Prostate gland (tissue), 2 donors: ENCODE results near the gene OR10C1. TPM values are rescaled to one million over a fixed set of nuclear protein-coding genes. Genes with fewer than 3 reads are reported as not detected.

ENCODE experiments used
- DNase-seq: peaks from one replicate; pipeline ENCODE4 v3.0.0-alpha.2; 2019; ENCODE audit warnings: low spot score
- H3K27ac ChIP-seq, 2 donors: fragments of 200-600 bp; sonication (generic); 2 replicates each; pipeline ENCODE4 v1.5.1; 2017 to 2019
- H3K27me3 ChIP-seq: fragments of 200-600 bp; sonication (generic); replicated peaks from 2 replicates; pipeline ENCODE4 v1.5.1; 2019; ENCODE audit not compliant: insufficient read depth
- H3K36me3 ChIP-seq, 2 donors: fragments of 200-600 bp; sonication (generic); 1 replicate in 1 of 2; 2 replicates in 1 of 2; pipeline versions ENCODE4 v1.5.1 to v1.8.1; 2017 to 2019
- H3K4me1 ChIP-seq: fragments of 200-600 bp; sonication (generic); replicated peaks from 2 replicates; pipeline ENCODE4 v1.5.1; 2019
- H3K4me3 ChIP-seq, 2 donors: fragments of 200-600 bp; sonication (generic); 2 replicates each; pipeline ENCODE4 v1.5.1; 2017 to 2019
- H3K9me3 ChIP-seq: fragments of 200-600 bp; sonication (generic); 2 replicates; pipeline ENCODE4 v1.5.1; 2017
- POLR2A ChIP-seq: fragments of 450-650 bp; IDR thresholded peaks from one replicate; pipeline ENCODE4 v1.6.1; 2016; ENCODE audit warnings: antibody characterized with exemption, mild to moderate bottlenecking
- POLR2AphosphoS5 ChIP-seq: sonication (generic); formaldehyde crosslinking; IDR thresholded peaks from one replicate; pipeline ENCODE4 v1.6.1; 2017; ENCODE audit warnings: antibody characterized with exemption
- WGBS: methylation state at CpG from one replicate; pipeline ENCODE4 v1.1.5; 2018; 5-methylcytosine and 5-hydroxymethylcytosine counted together
- intact Hi-C: fragments of 100-400 bp; cut with DNase I; formaldehyde crosslinking; loops from one replicate; pipeline ENCODE4 v1.14.2; 2022
- total RNA-seq, 2 donors: library from RNA; depleted of rRNA; stranded (reverse); fragments of >200 nt; gene quantifications; one replicate each; pipeline ENCODE4 v1.1.0, GENCODE V29; 2016
- TF ChIP-seq, protein P1 (sequence below), 4 experiments: fragments of 200-600 bp in 2 of 4; fragments of 450-650 bp in 2 of 4; sonication (generic) in 2 of 4; IDR thresholded peaks; 1 replicate in 3 of 4; 2 replicates in 1 of 4; pipeline ENCODE4 v1.5.1; 2016 to 2019; ENCODE audit warnings: antibody characterized with exemption in 4 of 4, mild to moderate bottlenecking in 2 of 4, moderate library complexity in 2 of 4

The OR10C1 gene
- total RNA-seq, 2 donors from 2014 or later = not detected

DNA sequence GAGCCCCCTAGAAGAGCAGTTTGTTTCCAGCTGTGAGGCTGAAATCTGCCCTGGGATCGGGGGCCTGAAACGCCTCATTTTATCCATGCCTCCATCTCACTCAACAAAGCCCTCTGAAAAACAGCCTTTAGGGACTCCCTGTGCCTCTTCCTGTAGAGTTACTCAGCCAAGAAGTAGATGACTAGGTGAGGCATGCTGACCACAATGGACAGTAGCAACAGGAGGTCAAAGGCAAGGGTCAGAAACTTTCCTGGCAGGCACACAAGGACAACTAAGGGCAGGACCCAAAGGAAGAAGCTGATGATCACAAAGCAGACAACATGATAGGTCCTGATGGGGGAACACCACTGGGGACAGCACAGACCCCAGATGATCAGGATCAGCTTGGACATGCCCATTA, 35.9 kb downstream of the OR10C1 start:
- WGBS = 81% methylated on average over 2 of the region's 2 CpGs
- Histone ChIP-seq H3K9me3 (no peaks in the 10 kb centered on the region), H3K27me3 (no peaks in the 10 kb centered on the region), H3K4me3 (no peak overlapping the region), H3K36me3 (no peaks in the 10 kb centered on the region), H3K4me1 (no peaks in the 10 kb centered on the region), H3K27ac (no peak overlapping the region)
- no peak for TF ChIP-seq POLR2A
- TF ChIP-seq, protein P1, sequence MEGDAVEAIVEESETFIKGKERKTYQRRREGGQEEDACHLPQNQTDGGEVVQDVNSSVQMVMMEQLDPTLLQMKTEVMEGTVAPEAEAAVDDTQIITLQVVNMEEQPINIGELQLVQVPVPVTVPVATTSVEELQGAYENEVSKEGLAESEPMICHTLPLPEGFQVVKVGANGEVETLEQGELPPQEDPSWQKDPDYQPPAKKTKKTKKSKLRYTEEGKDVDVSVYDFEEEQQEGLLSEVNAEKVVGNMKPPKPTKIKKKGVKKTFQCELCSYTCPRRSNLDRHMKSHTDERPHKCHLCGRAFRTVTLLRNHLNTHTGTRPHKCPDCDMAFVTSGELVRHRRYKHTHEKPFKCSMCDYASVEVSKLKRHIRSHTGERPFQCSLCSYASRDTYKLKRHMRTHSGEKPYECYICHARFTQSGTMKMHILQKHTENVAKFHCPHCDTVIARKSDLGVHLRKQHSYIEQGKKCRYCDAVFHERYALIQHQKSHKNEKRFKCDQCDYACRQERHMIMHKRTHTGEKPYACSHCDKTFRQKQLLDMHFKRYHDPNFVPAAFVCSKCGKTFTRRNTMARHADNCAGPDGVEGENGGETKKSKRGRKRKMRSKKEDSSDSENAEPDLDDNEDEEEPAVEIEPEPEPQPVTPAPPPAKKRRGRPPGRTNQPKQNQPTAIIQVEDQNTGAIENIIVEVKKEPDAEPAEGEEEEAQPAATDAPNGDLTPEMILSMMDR (IDR thresholded peaks at IDR 0.05) = no peak
- DNase-seq = no peak
- intact Hi-C loops = no loop called here

DNA sequence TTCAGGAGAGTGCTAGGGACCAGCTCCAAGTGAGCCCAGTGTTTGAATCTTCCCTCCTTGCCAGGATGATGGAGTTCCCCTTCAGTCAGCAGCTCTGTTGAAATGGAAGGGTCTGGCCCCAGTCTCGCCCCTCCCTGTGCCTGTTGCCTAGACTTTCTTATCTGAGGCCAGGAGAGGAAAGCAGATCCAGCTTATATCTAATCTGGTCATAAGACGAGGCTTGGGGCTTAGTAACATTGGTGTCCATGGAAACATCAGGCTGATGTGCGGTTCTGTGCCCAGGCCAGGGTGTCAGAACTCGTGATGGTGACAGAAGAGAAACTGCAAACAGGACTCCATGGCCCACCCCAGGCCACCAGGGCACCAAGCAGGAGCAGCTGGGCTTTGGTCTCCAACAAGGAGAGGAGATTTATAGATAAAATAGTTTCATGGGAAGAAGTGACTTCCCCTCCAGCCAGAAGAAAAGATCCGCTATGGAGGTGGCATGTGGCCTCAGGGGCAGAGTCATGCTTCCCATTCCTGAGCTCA, 38.9 kb downstream of the OR10C1 start:
- Histone ChIP-seq H3K9me3 (no peaks in the 10 kb centered on the region), H3K4me3 (no peak overlapping the region), H3K27me3 (no peaks in the 10 kb centered on the region), H3K36me3 (no peaks in the 10 kb centered on the region), H3K4me1 (no peaks in the 10 kb centered on the region), H3K27ac (no peak overlapping the region)
- DNase-seq = no peak
- no peak for TF ChIP-seq POLR2AphosphoS5
- TF ChIP-seq, protein P1 (IDR thresholded peaks at IDR 0.05) = no peak
- no peak for TF ChIP-seq POLR2A
- intact Hi-C loops = no loop called here
- 67% methylated on average over 5 of the region's 5 CpGs for WGBS

DNA sequence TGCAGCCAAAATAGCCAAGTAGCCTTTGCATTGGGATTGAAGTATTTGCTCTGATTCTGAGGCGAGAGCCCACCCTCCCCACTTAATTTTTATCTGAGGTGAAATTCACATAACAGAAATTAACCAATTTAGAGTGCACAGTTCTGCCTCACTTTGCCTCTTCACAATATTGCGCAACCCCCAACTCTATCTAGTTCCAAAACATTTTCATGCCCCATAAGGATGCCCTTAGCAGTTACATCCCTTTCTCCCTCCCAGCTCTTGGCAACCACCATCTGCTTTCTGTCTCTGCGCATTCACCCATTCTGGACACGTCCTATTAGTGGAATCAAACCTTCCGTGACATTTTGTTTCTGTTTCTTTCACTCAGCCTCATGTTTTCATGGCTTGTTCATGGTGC, 39.6 kb downstream of the OR10C1 start:
- Histone ChIP-seq H3K9me3 (no peaks in the 10 kb centered on the region), H3K36me3 (no peaks in the 10 kb centered on the region), H3K4me1 (no peaks in the 10 kb centered on the region), H3K27me3 (no peaks in the 10 kb centered on the region), H3K4me3 (no peak overlapping the region), H3K27ac (no peak overlapping the region)
- TF ChIP-seq, protein P1 (IDR thresholded peaks at IDR 0.05) = no peak
- TF ChIP-seq POLR2AphosphoS5 (no peak), POLR2A (no peak)
- WGBS = 90% methylated on average over 5 of the region's 5 CpGs
- no peak for DNase-seq
- intact Hi-C loops = no loop called here

DNA sequence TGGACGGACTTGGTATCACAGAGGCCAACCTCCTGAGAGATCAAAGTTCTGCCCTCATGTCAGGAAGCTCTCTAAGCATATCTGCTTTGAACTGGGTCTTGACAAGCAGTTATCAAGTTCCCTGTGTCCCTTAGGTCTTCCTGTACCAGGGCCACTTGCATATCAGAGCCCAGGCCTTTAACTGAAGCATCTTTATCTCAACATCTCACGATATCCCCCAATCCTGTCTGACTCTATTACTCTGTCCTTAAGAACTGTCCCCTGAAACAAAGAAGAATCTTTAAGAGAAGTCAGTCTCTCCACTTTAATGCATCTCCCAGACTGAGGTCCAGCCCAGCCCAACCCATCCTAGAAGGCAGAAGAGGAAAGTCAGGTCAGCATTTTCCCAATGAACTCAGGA, 40.5 kb downstream of the OR10C1 start:
- Histone ChIP-seq H3K4me1 (no peaks in the 10 kb centered on the region), H3K4me3 (no peak overlapping the region), H3K9me3 (no peaks in the 10 kb centered on the region), H3K27me3 (no peaks in the 10 kb centered on the region), H3K27ac (no peak overlapping the region), H3K36me3 (no peaks in the 10 kb centered on the region)
- TF ChIP-seq, protein P1 (IDR thresholded peaks at IDR 0.05) = no peak
- TF ChIP-seq POLR2AphosphoS5 (no peak), POLR2A (no peak)
- WGBS = 83% methylated on average over 2 of the region's 2 CpGs
- DNase-seq = no peak
- intact Hi-C loops = no loop called here

DNA sequence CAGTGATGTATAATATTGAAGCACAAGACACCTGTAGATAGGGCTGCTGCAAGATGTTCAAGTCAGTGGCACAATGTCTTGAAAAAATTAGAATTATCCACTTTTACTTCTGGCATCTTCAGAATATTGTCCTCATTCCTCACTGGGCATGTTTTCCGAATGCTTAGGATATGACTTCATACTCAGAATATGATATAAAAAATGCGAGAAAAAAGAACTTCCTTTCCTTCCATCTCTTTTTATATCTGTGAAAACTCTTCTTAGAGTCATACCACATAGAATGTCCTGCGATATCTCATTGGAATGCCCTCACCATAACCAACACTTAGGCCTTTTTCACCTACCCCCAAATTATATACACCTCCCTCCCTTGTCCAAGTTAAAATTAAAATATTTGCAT, 44.1 kb downstream of the OR10C1 start:
- Histone ChIP-seq H3K4me3 (no peak overlapping the region), H3K36me3 (no peaks in the 10 kb centered on the region), H3K9me3 (no peaks in the 10 kb centered on the region), H3K4me1 (no peaks in the 10 kb centered on the region), H3K27me3 (no peaks in the 10 kb centered on the region), H3K27ac (no peak overlapping the region)
- no peak for TF ChIP-seq POLR2A
- no peak for TF ChIP-seq POLR2AphosphoS5
- TF ChIP-seq, protein P1 (IDR thresholded peaks at IDR 0.05) = no peak
- intact Hi-C loops = no loop called here
- DNase-seq = no peak
- 87% methylated on average over 3 of the region's 3 CpGs for WGBS
